ENCODE results near the gene MUS81. TPM values are rescaled to one million over a fixed set of nuclear protein-coding genes. Genes with fewer than 3 reads are reported as not detected.
A peak's percentile ranks its signal among the peaks of the same experiment; 100 is the strongest.

Gene MUS81
- total and polyA plus RNA-seq, 2 of the 4 experiments (the other 2 are of a cell fraction), result 23.7 to 47.9 TPM

DNA sequence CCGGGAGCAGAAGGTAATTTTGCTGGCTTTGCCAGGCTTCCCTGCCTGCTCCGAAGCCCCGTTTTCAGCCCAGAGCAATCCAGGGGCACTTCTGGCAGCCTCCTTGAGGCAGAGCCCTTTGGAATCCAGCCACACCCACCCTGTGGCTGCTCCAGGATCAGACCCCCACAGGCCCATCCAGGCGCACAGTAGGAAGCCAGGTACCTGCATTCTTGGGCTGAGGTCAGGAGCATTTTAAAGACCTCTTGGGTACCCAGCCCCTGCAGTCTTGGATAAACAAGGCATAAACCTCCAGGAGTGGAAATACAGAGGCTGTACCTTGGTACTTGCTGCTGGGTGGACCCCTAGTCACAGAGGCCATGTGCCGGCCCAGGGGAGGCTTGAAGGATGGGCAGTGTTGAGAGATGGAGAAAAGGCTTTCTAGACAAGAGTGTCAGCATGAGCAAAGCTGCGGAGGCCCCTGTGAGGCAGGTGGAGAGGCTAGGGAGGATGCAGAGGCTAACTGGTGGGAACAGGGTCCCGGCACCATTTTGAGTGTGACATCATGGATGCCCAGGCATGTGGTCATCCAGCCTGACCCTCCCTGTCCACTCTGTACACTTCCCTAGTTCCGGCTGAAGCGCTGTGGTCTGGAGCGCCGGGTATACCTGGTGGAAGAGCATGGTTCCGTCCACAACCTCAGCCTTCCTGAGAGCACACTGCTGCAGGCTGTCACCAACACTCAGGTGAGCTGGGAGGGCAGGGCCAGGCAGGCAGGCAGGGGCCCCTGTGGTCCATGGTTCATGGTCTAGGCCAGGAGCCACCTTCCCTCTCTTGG is 3.9 kb downstream of the MUS81 start:
- peaks cover 9% of the 10 kb centered on the region; the same call in 1 of the 2 replicates for H3K9me1 ChIP-seq (ENCODE audit: insufficient read depth, low read length)
- dilution Hi-C loops (cut with HindIII; ENCODE audit: low sequenced_read_pairs, unreplicated experiment) (no loop called here), intact Hi-C loops (cut with micrococcal nuclease) (no loop called here), in situ Hi-C loops (cut with MboI; ENCODE audit: low sequenced_read_pairs) (no loop called here)
- H2AK5ac ChIP-seq (ENCODE audit: low read depth, low read length), result no peak overlapping the region
- WGBS, 2 experiments (ENCODE audit: extremely low coverage in 2 of 2, insufficient read length in 1 of 2), result 93% methylated on average over 5 of the region's 12 CpGs; no CpG with 5 or more reads in 1 of the 2 experiments
- H3K4me3 ChIP-seq (ENCODE audit: insufficient read depth, low read depth, low read length), result no peak overlapping the region
- H3K4ac ChIP-seq (ENCODE audit: low read depth, low read length), result no peak overlapping the region
- H3K9ac ChIP-seq (ENCODE audit: low read depth, low read length), result no peak overlapping the region
- no peak for ATAC-seq (ENCODE audit: low read depth)
- peaks cover 7% of the 10 kb centered on the region for H3K4me1 ChIP-seq (ENCODE audit: control insufficient read depth, insufficient read depth, low read length)
- H3K18ac ChIP-seq (ENCODE audit: low read depth, low read length), result no peak overlapping the region
- TF ChIP-seq POLR2A (IDR thresholded peaks at IDR 0.05; ENCODE audit: low read depth, low read length) (no peak), CEBPB (IDR thresholded peaks at IDR 0.05; ENCODE audit: low read depth, low read length) (no peak), NFE2L2 (IDR thresholded peaks at IDR 0.05; ENCODE audit: low read depth, low read length) (no peak), MXI1 (IDR thresholded peaks at IDR 0.05; ENCODE audit: borderline replicate concordance, low read depth, low read length) (no peak), BHLHE40 (IDR thresholded peaks at IDR 0.05; ENCODE audit: low read depth, low read length) (no peak), SMC3 (IDR thresholded peaks at IDR 0.05; ENCODE audit: low read depth, low read length) (no peak)
- TF ChIP-seq, protein P1, sequence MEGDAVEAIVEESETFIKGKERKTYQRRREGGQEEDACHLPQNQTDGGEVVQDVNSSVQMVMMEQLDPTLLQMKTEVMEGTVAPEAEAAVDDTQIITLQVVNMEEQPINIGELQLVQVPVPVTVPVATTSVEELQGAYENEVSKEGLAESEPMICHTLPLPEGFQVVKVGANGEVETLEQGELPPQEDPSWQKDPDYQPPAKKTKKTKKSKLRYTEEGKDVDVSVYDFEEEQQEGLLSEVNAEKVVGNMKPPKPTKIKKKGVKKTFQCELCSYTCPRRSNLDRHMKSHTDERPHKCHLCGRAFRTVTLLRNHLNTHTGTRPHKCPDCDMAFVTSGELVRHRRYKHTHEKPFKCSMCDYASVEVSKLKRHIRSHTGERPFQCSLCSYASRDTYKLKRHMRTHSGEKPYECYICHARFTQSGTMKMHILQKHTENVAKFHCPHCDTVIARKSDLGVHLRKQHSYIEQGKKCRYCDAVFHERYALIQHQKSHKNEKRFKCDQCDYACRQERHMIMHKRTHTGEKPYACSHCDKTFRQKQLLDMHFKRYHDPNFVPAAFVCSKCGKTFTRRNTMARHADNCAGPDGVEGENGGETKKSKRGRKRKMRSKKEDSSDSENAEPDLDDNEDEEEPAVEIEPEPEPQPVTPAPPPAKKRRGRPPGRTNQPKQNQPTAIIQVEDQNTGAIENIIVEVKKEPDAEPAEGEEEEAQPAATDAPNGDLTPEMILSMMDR (conservative IDR thresholded peaks at IDR 0.05; ENCODE audit: low read depth, low read length), result no peak
- no peak overlapping the region for H3K23ac ChIP-seq (ENCODE audit: low read depth, low read length)
- no peak overlapping the region for H2BK5ac ChIP-seq (ENCODE audit: low read depth, low read length, poor library complexity, severe bottlenecking)
- peaks cover 14 to 79% of the 10 kb centered on the region in 2 experiments for H3K79me1 ChIP-seq (ENCODE audit: low read depth in 1 of 2, low read length in 2 of 2)
- POLR2A ChIA-PET (ENCODE audit: unreplicated experiment), result interaction anchor here (1.6 kb wide), 1 partner anchor 8 kb away, joined by 5 read pairs; no protein-coding TSS in a partner anchor
- no peak overlapping the region for H3K27ac ChIP-seq (ENCODE audit: insufficient read depth, low read length)
- H3K14ac ChIP-seq (replicated peaks; ENCODE audit: low read depth, low read length), result no peak overlapping the region
- CTCF ChIA-PET, result no interaction called here
- BruUV-seq (replicated peaks), result no TSS peak
- H2AFZ ChIP-seq (replicated peaks; ENCODE audit: low read length, poor library complexity), result no peak overlapping the region
- no peak overlapping the region for H2BK20ac ChIP-seq (ENCODE audit: low read depth, low read length)
- peaks cover 46% of the 10 kb centered on the region for H4K20me1 ChIP-seq (ENCODE audit: insufficient read depth, low read length)
- no peaks in the 10 kb centered on the region for H3K27me3 ChIP-seq (ENCODE audit: control insufficient read depth, insufficient read depth, low read length)
- H3K9me3 ChIP-seq (ENCODE audit: control insufficient read depth, insufficient read depth, low read length), result no peaks in the 10 kb centered on the region
- H4K91ac ChIP-seq (ENCODE audit: insufficient read depth, low read depth, low read length), result no peak overlapping the region
- peak overlapping the region in 1 of 2 experiments; percentile 10; a peak in 1 of 4 replicates for H4K8ac ChIP-seq (ENCODE audit: low read depth in 2 of 2, low read length in 2 of 2)
- H4K5ac ChIP-seq (ENCODE audit: low read depth, low read length), result no peak overlapping the region
- DNase-seq, result no peak
- no peak overlapping the region for H3K4me2 ChIP-seq (ENCODE audit: low read depth, low read length)
- H3K56ac ChIP-seq (ENCODE audit: extremely low read depth, insufficient read depth, low read length), result no peak overlapping the region
- no peak overlapping the region for H2BK15ac ChIP-seq (ENCODE audit: low read depth, low read length)
- H2AK9ac ChIP-seq (replicated peaks; ENCODE audit: low read depth, low read length, poor library complexity), result no peak overlapping the region
- no peak overlapping the region for H2BK120ac ChIP-seq (ENCODE audit: low read depth, low read length)
- peaks cover 73% of the 10 kb centered on the region for H3K36me3 ChIP-seq (ENCODE audit: control insufficient read depth, insufficient read depth, low read length)

All from IMR-90 (cell line).